Activated naive CD4-positive, alpha-beta T cell treated with anti-CD3 and anti-CD28 coated beads, Interleukin-2, amount 50 U/mL, for 16 hours (primary cell): ENCODE data around the gene UHMK1.

ENCODE experiments used
- DNase-seq: peaks from one replicate; pipeline ENCODE4 v3.0.0-alpha.2; 2020

UHMK1 gene

GRCh38 chr1:162530307-162530987, 32.8 kb downstream of the UHMK1 start:
- DNase-seq: no peak

- no peak for DNase-seq
Observed at GRCh38 chr1:162530988-162531319, 33.3 kb downstream of the UHMK1 start.

GRCh38 chr1:162535501-162535900, 37.9 kb downstream of the UHMK1 start:
- no peak for DNase-seq

GRCh38 chr1:162536511-162536910, 38.9 kb downstream of the UHMK1 start:
- DNase-seq: no peak

GRCh38 chr1:162537216-162537615, 39.6 kb downstream of the UHMK1 start:
- no peak for DNase-seq

GRCh38 chr1:162538815-162539431, 41.3 kb downstream of the UHMK1 start:
- no peak for DNase-seq

- DNase-seq: no peak
Observed at GRCh38 chr1:162541619-162542141, 44.1 kb downstream of the UHMK1 start.

- no peak for DNase-seq
Observed at GRCh38 chr1:162543228-162543627, 45.6 kb downstream of the UHMK1 start.

- no peak for DNase-seq
Observed at GRCh38 chr1:162548170-162548569, 50.6 kb downstream of the UHMK1 start.

- no peak for DNase-seq
Observed at GRCh38 chr1:162549001-162549400, 51.4 kb downstream of the UHMK1 start.

- no peak for DNase-seq
Observed at GRCh38 chr1:162550925-162551324, 53.3 kb downstream of the UHMK1 start.

- no peak for DNase-seq
Observed at GRCh38 chr1:162551969-162552683, 54.5 kb downstream of the UHMK1 start.

- no peak for DNase-seq
Observed at GRCh38 chr1:162552684-162553252, 55.1 kb downstream of the UHMK1 start.

GRCh38 chr1:162554258-162554657, 56.6 kb downstream of the UHMK1 start:
- no peak for DNase-seq

GRCh38 chr1:162557536-162557935, 59.9 kb downstream of the UHMK1 start:
- DNase-seq: no peak

GRCh38 chr1:162560303-162561036, 62.9 kb downstream of the UHMK1 start:
- DNase-seq: no peak

- DNase-seq: peak; percentile 99
Observed at GRCh38 chr1:162561037-162561615, 63.5 kb downstream of the UHMK1 start.

- DNase-seq: no peak
Observed at GRCh38 chr1:162561616-162562469, 64.2 kb downstream of the UHMK1 start, which contains the start of gene UAP1. Gene UAP1 (plus strand): TSS chr1:162561722. CDS start chr1:162566069, 4,347 bp downstream.

- no peak for DNase-seq
Observed at GRCh38 chr1:162562470-162562828, 64.8 kb downstream of the UHMK1 start.

- DNase-seq: no peak
Observed at GRCh38 chr1:162564762-162565218, 67.2 kb downstream of the UHMK1 start.

- no peak for DNase-seq
Observed at GRCh38 chr1:162565460-162565859, 67.8 kb downstream of the UHMK1 start.
